H1 (cell line): Measurements from ENCODE around the gene CORO7. TPM values are rescaled to one million over a fixed set of nuclear protein-coding genes. Genes with fewer than 3 reads are reported as not detected.
A peak's percentile ranks its signal among the peaks of the same experiment; 100 is the strongest.

ENCODE experiments used
- CTCF ChIA-PET: fragments of 300-600 bp; sonication (Branson Sonifier 250); formaldehyde crosslinking; loops from one replicate; lab custom pipeline; 2021; ENCODE audit not compliant: partially characterized antibody; lab: Charles Lee
- POLR2A ChIA-PET: fragments of 300-600 bp; sonication (Branson Sonifier 250); formaldehyde crosslinking; loops from one replicate; lab custom pipeline; 2021; ENCODE audit warnings: inconsistent platforms; ENCODE audit not compliant: partially characterized antibody; lab: Charles Lee
- DNase-seq, 2 experiments: peaks; one replicate each; pipeline versions ENCODE4 v3.0.0 to v3.0.0-alpha.2; 2010 to 2022; ENCODE audit warnings: low spot score in 2 of 2, low read depth in 1 of 2, mixed read lengths in 1 of 2
- FAIRE-seq: peaks from 2 replicates; lab custom pipeline; 2011; peaks lifted over from hg19 to GRCh38; lab: Jason Lieb, UNC
- H2AFZ ChIP-seq: 2 replicates; pipeline ENCODE4 v1.8.1; 2012; ENCODE audit warnings: low read length, inconsistent platforms
- H2AK5ac ChIP-seq: 2 replicates; pipeline ENCODE4 v1.6.1; 2013; ENCODE audit warnings: low read depth, low read length
- H2BK120ac ChIP-seq: replicated peaks from 2 replicates; pipeline ENCODE3; 2013; ENCODE audit warnings: low read depth, low read length, inconsistent platforms
- H2BK12ac ChIP-seq: 2 replicates; pipeline ENCODE4 v1.6.1; 2013; ENCODE audit warnings: low read depth, low read length
- H2BK15ac ChIP-seq: 2 replicates; pipeline ENCODE4 v1.6.1; 2013; ENCODE audit warnings: low read length
- H2BK20ac ChIP-seq: 2 replicates; pipeline ENCODE4 v1.6.1; 2013; ENCODE audit warnings: low read length
- H2BK5ac ChIP-seq: 2 replicates; pipeline ENCODE4 v1.6.1; 2013; ENCODE audit warnings: low read depth, low read length
- H3K14ac ChIP-seq: 2 replicates; pipeline ENCODE4 v1.6.1; 2013; ENCODE audit warnings: inconsistent platforms; ENCODE audit not compliant: insufficient read length
- H3K18ac ChIP-seq: 2 replicates; pipeline ENCODE4 v1.6.1; 2013; ENCODE audit warnings: low read length; ENCODE audit errors: extremely low read depth
- H3K23ac ChIP-seq: 2 replicates; pipeline ENCODE4 v1.6.1; 2013; ENCODE audit warnings: inconsistent platforms; ENCODE audit not compliant: insufficient read length
- H3K23me2 ChIP-seq: 2 replicates; pipeline ENCODE4 v1.6.1; 2013; ENCODE audit warnings: low read depth, low read length
- H3K27ac ChIP-seq: 2 replicates; pipeline ENCODE4 v1.6.1; 2011; ENCODE audit warnings: low read depth, low read length, inconsistent platforms
- H3K27me3 ChIP-seq, 4 experiments: replicated peaks in 1 of 4; 1 replicate in 1 of 4; 2 replicates in 3 of 4; pipeline versions ENCODE4 v1.6.1 to v1.8.1; 2011 to 2013; ENCODE audit warnings: low read length in 3 of 4, mild to moderate bottlenecking in 3 of 4, inconsistent platforms in 2 of 4, mixed read lengths in 2 of 4, moderate library complexity in 1 of 4; ENCODE audit not compliant: control insufficient read depth in 3 of 4, insufficient read depth in 3 of 4; ENCODE audit errors: extremely low read depth in 1 of 4
- H3K36me3 ChIP-seq, 4 experiments: 2 replicates each; pipeline versions ENCODE4 v1.6.1 to v1.8.1; 2011 to 2013; ENCODE audit warnings: mild to moderate bottlenecking in 4 of 4, low read length in 3 of 4, moderate library complexity in 2 of 4, control low read depth in 1 of 4, inconsistent platforms in 1 of 4; ENCODE audit not compliant: insufficient read depth in 4 of 4, control insufficient read depth in 2 of 4
- H3K4ac ChIP-seq: replicated peaks from 2 replicates; pipeline ENCODE3; 2013; ENCODE audit warnings: low read length, low read depth, mixed read lengths, inconsistent platforms; ENCODE audit not compliant: insufficient read length
- H3K4me1 ChIP-seq, 4 experiments: replicated peaks in 1 of 4; 1 replicate in 1 of 4; 2 replicates in 3 of 4; pipeline versions ENCODE4 v1.6.1 to v1.8.1; 2011 to 2013; ENCODE audit warnings: low read length in 3 of 4, inconsistent platforms in 2 of 4, mixed read lengths in 1 of 4; ENCODE audit not compliant: insufficient read depth in 4 of 4, control insufficient read depth in 3 of 4
- H3K4me2 ChIP-seq, 2 experiments: 2 replicates each; pipeline versions ENCODE4 v1.6.1 to v1.8.1; 2011 to 2013; ENCODE audit warnings: low read depth in 2 of 2, low read length in 2 of 2, control low read depth in 1 of 2, inconsistent platforms in 1 of 2, mild to moderate bottlenecking in 1 of 2; ENCODE audit not compliant: insufficient read depth in 1 of 2
- H3K4me3 ChIP-seq, 4 experiments: fragments of 200-600, 300-600 bp in 1 of 4; sonication (generic), shearing (Covaris generic), sonication (Bioruptor Twin) in 1 of 4; 2 replicates each; pipeline versions ENCODE4 v1.5.1 to v1.8.1; 2011 to 2016; ENCODE audit warnings: low read length in 4 of 4, low read depth in 3 of 4, control low read depth in 2 of 4, inconsistent platforms in 2 of 4, mild to moderate bottlenecking in 2 of 4, mixed read lengths in 1 of 4, moderate library complexity in 1 of 4; ENCODE audit not compliant: insufficient read depth in 2 of 4; ENCODE audit errors: extremely low read depth in 1 of 4
- H3K56ac ChIP-seq: replicated peaks from 2 replicates; pipeline ENCODE3; 2013; ENCODE audit warnings: low read depth, mild to moderate bottlenecking, mixed read lengths, low read length, inconsistent platforms; ENCODE audit not compliant: insufficient read length
- H3K79me1 ChIP-seq: 2 replicates; pipeline ENCODE4 v1.6.1; 2013; ENCODE audit warnings: low read depth, low read length, control low read depth
- H3K79me2 ChIP-seq, 2 experiments: 2 replicates each; pipeline versions ENCODE4 v1.6.1 to v1.8.1; 2012 to 2013; ENCODE audit warnings: low read length in 2 of 2, mild to moderate bottlenecking in 2 of 2, inconsistent platforms in 1 of 2; ENCODE audit not compliant: insufficient read depth in 2 of 2, control insufficient read depth in 1 of 2
- H3K9ac ChIP-seq, 4 experiments: replicated peaks in 1 of 4; 1 replicate in 1 of 4; 2 replicates in 3 of 4; pipeline versions ENCODE4 v1.6.1 to v1.8.1; 2011 to 2013; ENCODE audit warnings: low read depth in 3 of 4, low read length in 3 of 4, control low read depth in 2 of 4, mild to moderate bottlenecking in 2 of 4, moderate library complexity in 2 of 4, inconsistent platforms in 1 of 4; ENCODE audit errors: extremely low read depth in 1 of 4
- H3K9me3 ChIP-seq, 2 experiments: 2 replicates each; pipeline versions ENCODE4 v1.6.1 to v1.8.1; 2012 to 2013; ENCODE audit warnings: mild to moderate bottlenecking in 2 of 2, moderate library complexity in 2 of 2, control low read depth in 1 of 2, inconsistent platforms in 1 of 2, low read depth in 1 of 2, low read length in 1 of 2, mixed read lengths in 1 of 2; ENCODE audit not compliant: insufficient read depth in 2 of 2
- H4K20me1 ChIP-seq, 2 experiments: replicated peaks in 1 of 2; 2 replicates each; pipeline versions ENCODE3 to v1.8.1; 2011 to 2013; ENCODE audit warnings: inconsistent platforms in 2 of 2, low read length in 2 of 2, mild to moderate bottlenecking in 1 of 2; ENCODE audit not compliant: insufficient read depth in 2 of 2, control insufficient read depth in 1 of 2
- H4K5ac ChIP-seq: 2 replicates; pipeline ENCODE4 v1.6.1; 2013; ENCODE audit warnings: low read length, low read depth, mixed read lengths, inconsistent platforms; ENCODE audit not compliant: insufficient read length
- H4K8ac ChIP-seq: 2 replicates; pipeline ENCODE4 v1.8.0; 2013; ENCODE audit warnings: mild to moderate bottlenecking, moderate library complexity, low read length, inconsistent platforms; ENCODE audit not compliant: insufficient read depth; ENCODE audit errors: extremely low read depth
- H4K91ac ChIP-seq: replicated peaks from 2 replicates; pipeline ENCODE3; 2013; ENCODE audit warnings: low read length, mixed read lengths, inconsistent platforms; ENCODE audit not compliant: insufficient read length
- BRCA1 ChIP-seq: IDR thresholded peaks from 2 replicates; pipeline ENCODE4 v1.6.1; 2012; ENCODE audit warnings: low read depth, low read length, improper control_type of control experiment
- CTBP2 ChIP-seq: IDR thresholded peaks from 2 replicates; pipeline ENCODE4 v1.7.0; 2011; ENCODE audit warnings: borderline replicate concordance, mild to moderate bottlenecking, moderate library complexity, mixed read lengths, low read length; ENCODE audit not compliant: insufficient read depth, insufficient read length
- EP300 ChIP-seq, 2 experiments: IDR thresholded peaks; 1 replicate in 1 of 2; 2 replicates in 1 of 2; pipeline ENCODE4 v1.6.1; 2011 to 2012; ENCODE audit warnings: low read depth in 2 of 2, low read length in 2 of 2, mild to moderate bottlenecking in 2 of 2, borderline replicate concordance in 1 of 2, inconsistent platforms in 1 of 2, moderate library complexity in 1 of 2
- JUND ChIP-seq: IDR thresholded peaks from 2 replicates; pipeline ENCODE4 v1.6.1; 2011; ENCODE audit warnings: mild to moderate bottlenecking, improper control_type of control experiment, low read length
- MAFK ChIP-seq: IDR thresholded peaks from 2 replicates; pipeline ENCODE4 v1.6.1; 2012; ENCODE audit warnings: low read depth, mild to moderate bottlenecking, improper control_type of control experiment, low read length
- POLR2AphosphoS5 ChIP-seq: IDR thresholded peaks from 2 replicates; pipeline ENCODE4 v1.6.1; 2011; ENCODE audit warnings: low read depth, low read length
- WGBS, 2 experiments: shearing (Covaris generic) in 1 of 2; methylation state at CpG; one replicate each; pipeline versions ENCODE4 v1.1.6 to v1.1.7; 2013 to 2015; ENCODE audit warnings: low lambda C conversion rate in 2 of 2, mixed read lengths in 2 of 2, inconsistent platforms in 1 of 2, low coverage in 1 of 2, missing lambda C conversion rate in 1 of 2; ENCODE audit not compliant: insufficient replicate concordance in 2 of 2, insufficient coverage in 1 of 2, insufficient read length in 1 of 2; ENCODE audit errors: extremely low coverage in 1 of 2, missing lambda C conversion rate in 1 of 2; 5-methylcytosine and 5-hydroxymethylcytosine counted together
- polyA plus RNA-seq, 7 experiments: library from polyadenylated mRNA; depleted of rRNA in 3 of 7; stranded (reverse) in 5 of 7; unstranded in 2 of 7; fragments of >200 nt in 5 of 7; fragments of 200-250 nt in 2 of 7; gene quantifications; 1 replicate in 5 of 7; 2 replicates in 1 of 7; 4 replicates in 1 of 7; pipeline versions ENCODE4 v1.2.1 to v1.2.3, GENCODE V29; 2011 to 2013; ENCODE audit warnings: missing spikeins in 2 of 7, mixed read lengths in 2 of 7
- total RNA-seq: library from RNA; stranded (reverse); fragmentation: NEBNext Ultra II Directional; extraction: Animal tissue kit (Norgen Biotek cat#: 25700); gene quantifications from 2 replicates; pipeline ENCODE4 v1.2.1, GENCODE V29; 2021
- TF ChIP-seq, protein P1 (sequence below), 3 experiments: IDR thresholded peaks; 1 replicate in 2 of 3; 2 replicates in 1 of 3; pipeline versions ENCODE4 v1.5.1 to v1.6.1; 2011; ENCODE audit warnings: low read length in 3 of 3, mild to moderate bottlenecking in 3 of 3, inconsistent platforms in 2 of 3, low read depth in 1 of 3, moderate library complexity in 1 of 3; ENCODE audit not compliant: insufficient read depth in 1 of 3; ENCODE audit errors: control extremely low read depth in 1 of 3

The CORO7 gene
- total and polyA plus RNA-seq, 2 of the 8 experiments (the other 6 are each of a cell fraction or from before 2014, with no cell fraction given) = 25.2 to 29.8 TPM

DNA sequence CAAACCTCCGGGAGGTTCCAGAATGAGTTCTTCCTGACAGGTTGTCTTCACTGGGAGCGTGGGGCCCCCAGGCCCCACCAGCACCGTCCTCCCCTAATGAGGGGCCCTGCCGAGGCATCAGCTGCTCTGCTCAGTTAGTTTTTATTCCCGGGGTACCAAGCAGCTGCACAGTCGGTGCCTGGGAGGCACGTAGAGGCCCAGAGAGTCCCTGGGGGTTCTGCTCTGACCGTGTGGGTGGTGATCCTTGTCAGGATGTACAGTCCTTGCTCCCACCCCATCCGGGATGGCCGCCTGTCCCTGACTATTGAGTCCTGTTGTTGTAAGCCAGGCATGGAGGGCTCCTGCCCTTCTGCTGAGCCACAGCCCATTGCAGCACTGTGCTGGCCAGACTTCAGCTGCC is 39.6 kb upstream of the CORO7 start:
- Histone ChIP-seq H3K9me3 (no peaks in the 10 kb centered on the region), H2BK15ac (no peak overlapping the region), H2AK5ac (no peak overlapping the region), H3K14ac (no peak overlapping the region), H3K27me3 (no peaks in the 10 kb centered on the region), H2BK12ac (no peak overlapping the region), H3K18ac (no peak overlapping the region), H4K5ac (no peak overlapping the region), H3K4me1 (no peaks in the 10 kb centered on the region), H4K91ac (no peak overlapping the region), H3K23me2 (no peaks in the 10 kb centered on the region), H3K4ac (no peak overlapping the region), H3K79me2 (no peaks in the 10 kb centered on the region), H3K56ac (no peak overlapping the region), H2BK5ac (no peak overlapping the region), H3K36me3 (peaks cover 3 to 44% (median 19%) of the 10 kb centered on the region in 4 experiments; a peak in 7 of 8 replicates), H3K9ac (no peak overlapping the region; a peak in 1 of 7 replicates), H4K8ac (no peak overlapping the region), H3K4me3 (no peak overlapping the region), H4K20me1 (peaks cover 5 to 13% of the 10 kb centered on the region in 2 experiments), H2AFZ (no peak overlapping the region), H2BK120ac (no peak overlapping the region), H3K27ac (no peak overlapping the region), H2BK20ac (no peak overlapping the region), H3K79me1 (no peaks in the 10 kb centered on the region; the same call in 1 of the 2 replicates), H3K4me2 (no peak overlapping the region), H3K23ac (no peak overlapping the region)
- FAIRE-seq = no peak
- ChIA-PET POLR2A (interaction anchor here (0.9 to 21.6 kb wide), 5 partner anchors 11 to 53 kb away, joined by 3 to 257 read pairs (median 5); partner anchors contain the start of genes HMOX2 and NMRAL1), CTCF (interaction anchor here (1.0 kb wide), 1 partner anchor 22 kb away, joined by 3 read pairs; no protein-coding TSS in a partner anchor)
- TF ChIP-seq MAFK (no peak), JUND (no peak), POLR2AphosphoS5 (peak; percentile 42; the same call in 1 of the 2 replicates), CTBP2 (no peak), EP300 (IDR thresholded peaks at IDR 0.05; ENCODE audit: borderline replicate concordance in 1 of 2, low read depth in 2 of 2, low read length in 2 of 2) (no peak), BRCA1 (no peak)
- TF ChIP-seq, protein P1, sequence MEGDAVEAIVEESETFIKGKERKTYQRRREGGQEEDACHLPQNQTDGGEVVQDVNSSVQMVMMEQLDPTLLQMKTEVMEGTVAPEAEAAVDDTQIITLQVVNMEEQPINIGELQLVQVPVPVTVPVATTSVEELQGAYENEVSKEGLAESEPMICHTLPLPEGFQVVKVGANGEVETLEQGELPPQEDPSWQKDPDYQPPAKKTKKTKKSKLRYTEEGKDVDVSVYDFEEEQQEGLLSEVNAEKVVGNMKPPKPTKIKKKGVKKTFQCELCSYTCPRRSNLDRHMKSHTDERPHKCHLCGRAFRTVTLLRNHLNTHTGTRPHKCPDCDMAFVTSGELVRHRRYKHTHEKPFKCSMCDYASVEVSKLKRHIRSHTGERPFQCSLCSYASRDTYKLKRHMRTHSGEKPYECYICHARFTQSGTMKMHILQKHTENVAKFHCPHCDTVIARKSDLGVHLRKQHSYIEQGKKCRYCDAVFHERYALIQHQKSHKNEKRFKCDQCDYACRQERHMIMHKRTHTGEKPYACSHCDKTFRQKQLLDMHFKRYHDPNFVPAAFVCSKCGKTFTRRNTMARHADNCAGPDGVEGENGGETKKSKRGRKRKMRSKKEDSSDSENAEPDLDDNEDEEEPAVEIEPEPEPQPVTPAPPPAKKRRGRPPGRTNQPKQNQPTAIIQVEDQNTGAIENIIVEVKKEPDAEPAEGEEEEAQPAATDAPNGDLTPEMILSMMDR (IDR thresholded peaks at IDR 0.05; ENCODE audit: control extremely low read depth in 1 of 3, insufficient read depth in 1 of 3, low read depth in 1 of 3, low read length in 3 of 3) = no peak
- DNase-seq = no peak
- WGBS, 2 experiments = 84% methylated on average over 10 of the region's 10 CpGs; no CpG with 5 or more reads in 1 of the 2 experiments
